ENCODE results near the gene SVOPL.
"Not testable (repeated sequence)": the region's sequence is repeated elsewhere in the genome, so short reads cannot be mapped to it uniquely, and the experiment has no call there.

The SVOPL gene

GRCh38 chr7:138699661-138700060, 1.5 kb downstream of the SVOPL start:
- DNase-seq (ENCODE audit: low read depth): no peak

DNA sequence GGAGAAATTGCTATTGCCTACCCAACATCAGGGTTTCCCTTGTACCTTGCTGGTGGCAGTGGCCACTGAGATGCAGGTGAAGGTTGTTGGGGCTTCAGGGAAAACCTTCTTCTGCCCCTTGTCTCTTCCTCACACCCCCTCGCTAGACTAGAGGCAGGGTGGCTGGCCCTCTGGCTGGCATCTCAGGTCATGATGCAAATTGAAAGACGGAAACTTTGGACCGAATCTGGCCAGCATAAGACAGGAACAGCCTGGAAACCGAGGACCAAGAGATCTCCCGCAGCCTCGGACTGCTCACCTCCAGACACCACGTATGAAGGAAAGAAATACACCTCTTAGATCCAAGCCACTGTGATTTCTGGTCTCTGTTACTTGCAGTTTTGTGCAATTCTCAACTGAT, 2.9 kb downstream of the SVOPL start:
- DNase-seq (ENCODE audit: low read depth): no peak

- no peak for DNase-seq (ENCODE audit: low read depth)
These were observed 3.5 kb downstream of the SVOPL start for GRCh38 chr7:138697535-138698182.

DNA sequence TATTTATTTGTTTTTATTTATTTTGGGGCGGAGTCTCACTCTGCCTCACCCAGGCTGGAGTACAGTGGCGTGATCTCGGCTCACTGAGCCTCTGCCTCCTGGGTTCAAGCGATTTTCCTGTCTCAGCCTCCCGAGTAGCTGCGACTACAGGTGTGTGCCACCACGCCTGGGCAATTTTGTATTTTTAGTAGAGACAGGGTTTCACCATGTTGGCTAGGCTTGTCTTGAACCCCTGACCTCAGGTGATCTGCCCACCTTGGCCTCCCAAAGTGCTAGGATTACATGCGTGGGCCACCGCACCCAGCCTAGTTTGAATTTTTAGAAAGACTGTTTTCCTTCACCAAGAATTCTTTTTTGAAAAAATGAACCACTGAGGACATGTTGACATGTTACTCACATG, 5.4 kb downstream of the SVOPL start:
- not testable (repeated sequence) for DNase-seq (ENCODE audit: low read depth)

DNA sequence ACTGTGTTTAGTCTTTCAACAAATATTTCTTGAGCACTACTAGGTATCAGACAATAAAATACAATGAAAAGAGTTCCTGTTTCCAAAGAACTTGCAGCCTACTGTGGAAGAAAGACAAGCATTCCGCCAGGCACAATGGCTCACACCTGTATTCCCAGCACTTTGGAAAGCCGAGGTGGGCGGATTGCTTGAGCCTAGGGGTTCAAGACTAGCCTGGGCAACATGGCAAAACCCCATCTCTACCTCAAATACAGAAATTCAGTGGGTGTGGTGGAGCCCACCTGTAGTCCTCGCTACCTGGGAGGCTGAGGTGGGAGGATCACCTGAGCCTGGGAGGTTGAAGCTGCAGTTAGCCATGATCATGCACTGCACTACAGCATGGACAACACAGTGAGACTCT, 6.1 kb downstream of the SVOPL start:
- no peak for DNase-seq (ENCODE audit: low read depth)

GRCh38 chr7:138691178-138691577, 10.0 kb downstream of the SVOPL start:
- DNase-seq (ENCODE audit: low read depth): no peak

GRCh38 chr7:138690495-138690894, 10.7 kb downstream of the SVOPL start:
- DNase-seq (ENCODE audit: low read depth): no peak

DNA sequence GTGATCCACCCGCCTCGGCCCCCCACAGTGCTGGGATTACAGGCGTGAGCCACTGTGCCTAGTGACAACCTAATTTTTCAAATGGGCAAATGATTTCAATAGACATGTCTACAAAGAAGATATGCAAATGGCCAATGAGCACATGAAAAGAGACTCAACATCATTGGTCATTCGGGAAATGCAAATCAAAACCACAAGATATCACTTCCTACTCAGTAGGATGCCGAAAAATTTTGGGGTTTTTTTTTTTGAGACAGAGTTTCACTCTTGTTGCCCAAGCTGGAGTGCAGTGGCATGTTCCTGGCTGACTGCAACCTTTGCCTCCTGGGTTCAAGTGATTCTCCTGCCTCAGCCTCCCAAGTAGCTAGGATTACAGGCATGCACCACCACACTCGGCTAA, 13.1 kb downstream of the SVOPL start:
- DNase-seq (ENCODE audit: low read depth): not testable (repeated sequence)

- no peak for DNase-seq (ENCODE audit: low read depth)
These were observed 16.8 kb downstream of the SVOPL start for GRCh38 chr7:138684340-138684739.

- DNase-seq (ENCODE audit: low read depth): no peak
These were observed 21.4 kb downstream of the SVOPL start for GRCh38 chr7:138679793-138680192.

GRCh38 chr7:138670594-138670993, 30.6 kb downstream of the SVOPL start:
- no peak for DNase-seq (ENCODE audit: low read depth)

- DNase-seq (ENCODE audit: low read depth): no peak
These were observed 31.8 kb downstream of the SVOPL start for GRCh38 chr7:138669364-138669763.

GRCh38 chr7:138668946-138669345, 32.2 kb downstream of the SVOPL start:
- no peak for DNase-seq (ENCODE audit: low read depth)

DNA sequence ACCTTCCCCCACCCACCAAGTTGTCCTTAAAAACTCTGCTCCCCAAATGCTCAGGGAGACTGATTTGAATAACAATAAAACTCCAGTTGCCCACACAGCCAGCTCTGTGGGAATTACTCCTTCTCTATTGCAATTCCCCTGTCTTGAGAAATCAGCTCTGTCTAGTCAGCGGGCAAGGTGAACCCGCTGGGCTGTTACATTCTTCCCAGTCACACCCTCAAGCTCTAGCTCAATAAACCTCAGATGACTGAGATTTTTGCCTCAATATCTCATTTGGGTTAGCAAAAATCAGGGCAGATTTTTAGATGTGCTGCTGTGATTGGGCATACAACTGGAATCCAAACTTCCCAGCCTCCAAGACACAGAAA, 32.9 kb downstream of the SVOPL start:
- no peak for DNase-seq (ENCODE audit: low read depth)

- no peak for DNase-seq (ENCODE audit: low read depth)
These were observed 33.5 kb downstream of the SVOPL start for GRCh38 chr7:138667535-138668228.

DNA sequence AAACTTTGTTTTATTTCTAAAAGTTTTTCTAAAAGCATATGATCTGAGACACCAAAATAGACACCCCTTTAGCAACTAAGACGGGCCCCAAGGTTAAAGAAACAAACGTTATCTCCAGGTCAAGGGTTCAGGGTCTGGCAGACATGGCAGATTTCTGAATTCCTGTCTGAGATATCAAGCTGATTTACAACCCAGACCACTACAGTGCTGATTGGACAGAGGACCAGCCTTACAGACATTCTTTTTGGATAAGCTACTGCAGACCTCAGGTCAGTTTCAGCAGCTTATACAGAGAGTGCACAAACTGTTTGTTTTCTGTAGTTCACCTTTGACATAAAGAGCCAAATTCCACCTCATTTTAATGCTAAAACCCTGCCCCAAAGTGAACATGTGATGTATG, 34.8 kb downstream of the SVOPL start:
- no peak for DNase-seq (ENCODE audit: low read depth)

DNA sequence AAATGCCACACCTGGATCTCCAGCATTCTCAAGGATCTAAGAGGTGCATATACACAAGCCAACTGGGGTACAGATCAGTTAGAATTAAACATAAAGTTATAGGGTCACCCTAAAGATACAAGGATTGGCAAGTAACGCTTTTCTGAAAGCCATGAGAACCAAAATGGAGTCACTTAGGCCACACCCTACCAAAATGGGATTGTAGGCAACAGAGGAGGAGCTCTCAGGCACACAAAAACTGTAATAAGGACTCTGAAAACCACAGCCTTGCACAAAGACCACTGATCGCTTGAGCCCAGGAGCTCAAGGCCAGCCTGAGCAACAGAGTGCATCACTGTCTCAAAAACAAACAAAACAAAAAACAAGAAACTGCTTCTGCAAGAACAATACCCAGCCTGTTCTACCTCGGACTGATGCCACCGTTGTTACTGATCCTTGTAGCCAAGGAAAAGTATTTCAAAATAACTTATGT, 35.5 kb downstream of the SVOPL start:
- no peak for DNase-seq (ENCODE audit: low read depth)

- no peak for DNase-seq (ENCODE audit: low read depth)
These were observed 35.9 kb downstream of the SVOPL start for GRCh38 chr7:138665249-138665648.

GRCh38 chr7:138663725-138664710, 37.1 kb downstream of the SVOPL start:
- DNase-seq (ENCODE audit: low read depth): no peak

DNA sequence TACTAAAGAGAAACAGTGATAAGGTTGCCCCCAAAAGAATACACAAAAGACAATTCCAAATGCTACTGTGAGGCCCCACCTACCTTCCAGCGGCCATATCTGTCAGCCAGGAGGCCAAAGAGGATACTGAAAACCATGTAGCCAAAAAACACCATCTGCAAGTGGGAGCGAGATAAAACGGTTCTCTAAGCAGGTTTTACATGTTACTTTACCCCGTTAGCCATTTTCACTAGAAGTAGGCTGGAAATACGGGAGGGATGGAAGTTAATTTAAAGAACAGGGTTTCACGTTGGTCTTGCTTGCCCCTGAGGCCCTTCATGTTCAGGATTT, 38.2 kb downstream of the SVOPL start:
- no peak for DNase-seq (ENCODE audit: low read depth)

GRCh38 chr7:138662076-138662990, 38.8 kb downstream of the SVOPL start:
- no peak for DNase-seq (ENCODE audit: low read depth)
